ENCODE results near the gene KASH5.

Gene KASH5

GRCh38 chr19:49363268-49364082 is 24.6 kb upstream of the KASH5 start, which contains the start of gene DKKL1 (continued):
- TF ChIP-seq ZBTB44 (tag by site-specific recombination; IDR thresholded peaks at IDR 0.05): no peak
- TF ChIP-seq GFI1B (tag by site-specific recombination; IDR thresholded peaks at IDR 0.05): no peak
- peak; percentile 89 for TF ChIP-seq IKZF3 (tag by site-specific recombination; IDR thresholded peaks at IDR 0.05)
- no peak for TF ChIP-seq ZNF202 (tag by site-specific recombination; IDR thresholded peaks at IDR 0.05; ENCODE audit: borderline replicate concordance)
- TF ChIP-seq KLF1 (tag by site-specific recombination; IDR thresholded peaks at IDR 0.05): peak; percentile 98
- TF ChIP-seq ZNF768 (tag by site-specific recombination; IDR thresholded peaks at IDR 0.05): no peak
- peak; percentile 65 for TF ChIP-seq ZBTB6 (tag by site-specific recombination; IDR thresholded peaks at IDR 0.05)
- TF ChIP-seq, protein P1, sequence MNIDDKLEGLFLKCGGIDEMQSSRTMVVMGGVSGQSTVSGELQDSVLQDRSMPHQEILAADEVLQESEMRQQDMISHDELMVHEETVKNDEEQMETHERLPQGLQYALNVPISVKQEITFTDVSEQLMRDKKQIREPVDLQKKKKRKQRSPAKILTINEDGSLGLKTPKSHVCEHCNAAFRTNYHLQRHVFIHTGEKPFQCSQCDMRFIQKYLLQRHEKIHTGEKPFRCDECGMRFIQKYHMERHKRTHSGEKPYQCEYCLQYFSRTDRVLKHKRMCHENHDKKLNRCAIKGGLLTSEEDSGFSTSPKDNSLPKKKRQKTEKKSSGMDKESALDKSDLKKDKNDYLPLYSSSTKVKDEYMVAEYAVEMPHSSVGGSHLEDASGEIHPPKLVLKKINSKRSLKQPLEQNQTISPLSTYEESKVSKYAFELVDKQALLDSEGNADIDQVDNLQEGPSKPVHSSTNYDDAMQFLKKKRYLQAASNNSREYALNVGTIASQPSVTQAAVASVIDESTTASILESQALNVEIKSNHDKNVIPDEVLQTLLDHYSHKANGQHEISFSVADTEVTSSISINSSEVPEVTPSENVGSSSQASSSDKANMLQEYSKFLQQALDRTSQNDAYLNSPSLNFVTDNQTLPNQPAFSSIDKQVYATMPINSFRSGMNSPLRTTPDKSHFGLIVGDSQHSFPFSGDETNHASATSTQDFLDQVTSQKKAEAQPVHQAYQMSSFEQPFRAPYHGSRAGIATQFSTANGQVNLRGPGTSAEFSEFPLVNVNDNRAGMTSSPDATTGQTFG (tag by site-specific recombination; IDR thresholded peaks at IDR 0.05; ENCODE audit: borderline replicate concordance): no peak
- TF ChIP-seq, protein P2, sequence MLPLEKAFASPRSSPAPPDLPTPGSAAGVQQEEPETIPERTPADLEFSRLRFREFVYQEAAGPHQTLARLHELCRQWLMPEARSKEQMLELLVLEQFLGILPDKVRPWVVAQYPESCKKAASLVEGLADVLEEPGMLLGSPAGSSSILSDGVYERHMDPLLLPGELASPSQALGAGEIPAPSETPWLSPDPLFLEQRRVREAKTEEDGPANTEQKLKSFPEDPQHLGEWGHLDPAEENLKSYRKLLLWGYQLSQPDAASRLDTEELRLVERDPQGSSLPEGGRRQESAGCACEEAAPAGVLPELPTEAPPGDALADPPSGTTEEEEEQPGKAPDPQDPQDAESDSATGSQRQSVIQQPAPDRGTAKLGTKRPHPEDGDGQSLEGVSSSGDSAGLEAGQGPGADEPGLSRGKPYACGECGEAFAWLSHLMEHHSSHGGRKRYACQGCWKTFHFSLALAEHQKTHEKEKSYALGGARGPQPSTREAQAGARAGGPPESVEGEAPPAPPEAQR (tag by site-specific recombination; IDR thresholded peaks at IDR 0.05): no peak
- no peak for TF ChIP-seq ZNF2 (tag by site-specific recombination; IDR thresholded peaks at IDR 0.05)
- peak; percentile 38; the same call in 1 of the 2 replicates for TF ChIP-seq ZBTB8A (tag by site-specific recombination; IDR thresholded peaks at IDR 0.05)
- TF ChIP-seq, protein P3, sequence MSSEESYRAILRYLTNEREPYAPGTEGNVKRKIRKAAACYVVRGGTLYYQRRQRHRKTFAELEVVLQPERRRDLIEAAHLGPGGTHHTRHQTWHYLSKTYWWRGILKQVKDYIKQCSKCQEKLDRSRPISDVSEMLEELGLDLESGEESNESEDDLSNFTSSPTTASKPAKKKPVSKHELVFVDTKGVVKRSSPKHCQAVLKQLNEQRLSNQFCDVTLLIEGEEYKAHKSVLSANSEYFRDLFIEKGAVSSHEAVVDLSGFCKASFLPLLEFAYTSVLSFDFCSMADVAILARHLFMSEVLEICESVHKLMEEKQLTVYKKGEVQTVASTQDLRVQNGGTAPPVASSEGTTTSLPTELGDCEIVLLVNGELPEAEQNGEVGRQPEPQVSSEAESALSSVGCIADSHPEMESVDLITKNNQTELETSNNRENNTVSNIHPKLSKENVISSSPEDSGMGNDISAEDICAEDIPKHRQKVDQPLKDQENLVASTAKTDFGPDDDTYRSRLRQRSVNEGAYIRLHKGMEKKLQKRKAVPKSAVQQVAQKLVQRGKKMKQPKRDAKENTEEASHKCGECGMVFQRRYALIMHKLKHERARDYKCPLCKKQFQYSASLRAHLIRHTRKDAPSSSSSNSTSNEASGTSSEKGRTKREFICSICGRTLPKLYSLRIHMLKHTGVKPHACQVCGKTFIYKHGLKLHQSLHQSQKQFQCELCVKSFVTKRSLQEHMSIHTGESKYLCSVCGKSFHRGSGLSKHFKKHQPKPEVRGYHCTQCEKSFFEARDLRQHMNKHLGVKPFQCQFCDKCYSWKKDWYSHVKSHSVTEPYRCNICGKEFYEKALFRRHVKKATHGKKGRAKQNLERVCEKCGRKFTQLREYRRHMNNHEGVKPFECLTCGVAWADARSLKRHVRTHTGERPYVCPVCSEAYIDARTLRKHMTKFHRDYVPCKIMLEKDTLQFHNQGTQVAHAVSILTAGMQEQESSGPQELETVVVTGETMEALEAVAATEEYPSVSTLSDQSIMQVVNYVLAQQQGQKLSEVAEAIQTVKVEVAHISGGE (tag by site-specific recombination; conservative IDR thresholded peaks at IDR 0.05; ENCODE audit: low read depth): peak; percentile 51
- TF ChIP-seq ZSCAN30 (tag by site-specific recombination; IDR thresholded peaks at IDR 0.05): no peak
- no peak for TF ChIP-seq ZNF302 (tag by site-specific recombination; IDR thresholded peaks at IDR 0.05; ENCODE audit: low read depth)
- TF ChIP-seq ZBTB26 (tag by site-specific recombination; optimal IDR thresholded peaks at IDR 0.05): peak; percentile 16
- TF ChIP-seq ZNF366 (tag by site-specific recombination; conservative IDR thresholded peaks at IDR 0.05): 0 out of 2 replicates have a peak, but pooled peaks have one; percentile 30
- TF ChIP-seq SALL2 (tag by site-specific recombination; IDR thresholded peaks at IDR 0.05; ENCODE audit: borderline replicate concordance): no peak
- TF ChIP-seq ZNF335 (tag by site-specific recombination; conservative IDR thresholded peaks at IDR 0.05): peak; percentile 19; the same call in 1 of the 2 replicates
- TF ChIP-seq ZBTB17 (tag by site-specific recombination; IDR thresholded peaks at IDR 0.05): peak; percentile 56; the same call in 1 of the 2 replicates
- peak; percentile 99 for TF ChIP-seq KLF8 (tag by site-specific recombination; IDR thresholded peaks at IDR 0.05)
- peak; percentile 18; the same call in 1 of the 2 replicates for TF ChIP-seq BCL11B (tag by site-specific recombination; IDR thresholded peaks at IDR 0.05; ENCODE audit: low read depth)
- TF ChIP-seq ZNF549 (tag by site-specific recombination; IDR thresholded peaks at IDR 0.05): no peak
- TF ChIP-seq ZNF488 (tag by site-specific recombination; IDR thresholded peaks at IDR 0.05): no peak
- TF ChIP-seq ZNF585B (tag by site-specific recombination; IDR thresholded peaks at IDR 0.05): no peak

Data from HEK293 (cell line).